A549 (cell line): Measurements from ENCODE around the gene STAT4.

Experiments used
- CHD4 ChIP-seq: fragments of 200-600 bp; sonication (generic); IDR thresholded peaks from 2 replicates; pipeline ENCODE4 v1.6.1; 2016; ENCODE audit warnings: antibody characterized with exemption, mild to moderate bottlenecking, borderline replicate concordance
- JUN ChIP-seq, 2 experiments: fragments of >200 bp; sonication (Bioruptor Twin); formaldehyde crosslinking; IDR thresholded peaks; 2 replicates in 1 of 2; 3 replicates in 1 of 2; pipeline ENCODE4 v1.6.1; 2016 to 2017
- KDM1A ChIP-seq: fragments of 200-600 bp; sonication (generic); IDR thresholded peaks from 2 replicates; pipeline ENCODE4 v1.6.1; 2016; ENCODE audit warnings: low read depth, mild to moderate bottlenecking
- MAFK ChIP-seq: fragments of 450-650 bp; IDR thresholded peaks from 2 replicates; pipeline ENCODE4 v1.6.1; 2014; ENCODE audit not compliant: partially characterized antibody
- POLR2AphosphoS2 ChIP-seq: conservative IDR thresholded peaks from 2 replicates; pipeline ENCODE4 v1.6.1; 2012; ENCODE audit warnings: low read length, improper control_type of control experiment, inconsistent platforms
- RAD21 ChIP-seq, 2 experiments: fragments of >200 bp in 1 of 2; sonication (Bioruptor Twin) in 1 of 2; formaldehyde crosslinking in 1 of 2; IDR thresholded peaks in 1 of 2; conservative IDR thresholded peaks in 1 of 2; 2 replicates in 1 of 2; 3 replicates in 1 of 2; pipeline ENCODE4 v1.6.1; 2012 to 2018; ENCODE audit warnings: inconsistent platforms in 1 of 2
- RCOR1 ChIP-seq: fragments of 150-350 bp; IDR thresholded peaks from 2 replicates; pipeline ENCODE4 v1.6.1; 2014; ENCODE audit warnings: antibody characterized with exemption, low read length, low read depth
- SREBF2 ChIP-seq: fragments of 450-650 bp; IDR thresholded peaks from 2 replicates; pipeline ENCODE4 v1.6.1; 2014; ENCODE audit warnings: mild to moderate bottlenecking, moderate library complexity
- TF ChIP-seq, protein P1 (sequence below): fragments of >200 bp; sonication (Bioruptor Twin); formaldehyde crosslinking; IDR thresholded peaks from 3 replicates; pipeline ENCODE4 v1.5.1; 2016

DNA sequence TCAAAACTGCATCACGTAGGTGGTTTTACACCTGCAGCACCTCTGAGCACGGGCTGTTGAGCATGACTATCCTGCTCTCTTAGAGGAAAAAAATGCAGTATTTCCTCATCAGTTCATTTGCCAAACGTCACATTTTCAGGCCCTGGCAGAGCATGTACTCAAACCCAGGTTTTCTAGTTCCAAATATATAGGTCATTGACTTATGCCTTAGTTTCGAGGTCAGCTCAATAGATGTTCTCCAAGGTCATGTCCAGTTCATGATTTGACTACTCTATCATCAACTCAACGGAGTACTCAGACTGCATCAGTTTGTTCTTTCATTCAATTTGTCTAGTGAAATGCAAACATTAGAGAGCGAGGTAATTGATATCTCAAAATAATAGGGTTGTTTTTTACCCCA, 97.5 kb downstream of the STAT4 start:
- TF ChIP-seq POLR2AphosphoS2 (no peak), SREBF2 (no peak), KDM1A (no peak), RAD21 (conservative IDR thresholded peaks at IDR 0.05 in 1 of 2, IDR thresholded peaks at IDR 0.05 in 1 of 2) (no peak), RCOR1 (no peak), CHD4 (no peak), JUN (IDR thresholded peaks at IDR 0.05) (no peak), MAFK (no peak)
- TF ChIP-seq, protein P1, sequence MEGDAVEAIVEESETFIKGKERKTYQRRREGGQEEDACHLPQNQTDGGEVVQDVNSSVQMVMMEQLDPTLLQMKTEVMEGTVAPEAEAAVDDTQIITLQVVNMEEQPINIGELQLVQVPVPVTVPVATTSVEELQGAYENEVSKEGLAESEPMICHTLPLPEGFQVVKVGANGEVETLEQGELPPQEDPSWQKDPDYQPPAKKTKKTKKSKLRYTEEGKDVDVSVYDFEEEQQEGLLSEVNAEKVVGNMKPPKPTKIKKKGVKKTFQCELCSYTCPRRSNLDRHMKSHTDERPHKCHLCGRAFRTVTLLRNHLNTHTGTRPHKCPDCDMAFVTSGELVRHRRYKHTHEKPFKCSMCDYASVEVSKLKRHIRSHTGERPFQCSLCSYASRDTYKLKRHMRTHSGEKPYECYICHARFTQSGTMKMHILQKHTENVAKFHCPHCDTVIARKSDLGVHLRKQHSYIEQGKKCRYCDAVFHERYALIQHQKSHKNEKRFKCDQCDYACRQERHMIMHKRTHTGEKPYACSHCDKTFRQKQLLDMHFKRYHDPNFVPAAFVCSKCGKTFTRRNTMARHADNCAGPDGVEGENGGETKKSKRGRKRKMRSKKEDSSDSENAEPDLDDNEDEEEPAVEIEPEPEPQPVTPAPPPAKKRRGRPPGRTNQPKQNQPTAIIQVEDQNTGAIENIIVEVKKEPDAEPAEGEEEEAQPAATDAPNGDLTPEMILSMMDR, result no peak
